Measurements from ENCODE around the gene FRMD4B. TPM values are rescaled to one million over a fixed set of nuclear protein-coding genes. Genes with fewer than 3 reads are reported as not detected.
"Not testable (repeated sequence)": the region's sequence is repeated elsewhere in the genome, so short reads cannot be mapped to it uniquely, and the experiment has no call there.

Gene FRMD4B
- polyA plus RNA-seq, 6 donors from 2014 or later, result 0.08 to 0.72 (median 0.37) TPM; not detected in 2

DNA sequence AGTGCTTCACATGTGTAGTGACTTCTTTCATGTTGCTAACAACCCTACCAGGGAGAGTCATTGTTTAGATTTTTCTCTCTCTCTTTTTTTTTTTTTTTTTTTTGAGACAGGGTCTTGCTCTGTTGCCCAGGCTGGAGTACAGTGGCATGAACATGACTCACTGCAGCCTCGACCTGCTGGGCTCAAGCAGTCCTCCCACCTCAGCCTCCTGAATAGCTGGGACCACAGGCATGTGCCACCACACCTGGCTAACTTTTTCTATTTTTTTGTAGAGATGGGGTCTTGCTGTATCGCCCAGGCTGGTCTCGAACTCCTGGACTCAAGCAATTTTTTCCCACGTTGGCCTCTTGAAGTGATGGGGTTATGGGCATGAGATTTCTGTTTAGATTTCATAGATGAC lies 63.4 kb downstream of the FRMD4B start:
- H3K4me1 Mint-ChIP-seq, result peaks cover 24 to 43% (median 36%) of the 10 kb centered on the region in 3 donors
- not testable (repeated sequence) for ATAC-seq (ENCODE audit: low read depth in 2 of 2); H3K36me3 Mint-ChIP-seq; H3K9me3 Mint-ChIP-seq; DNase-seq; H3K27me3 Mint-ChIP-seq; H3K4me3 Mint-ChIP-seq
- H3K27ac Mint-ChIP-seq, result peak overlapping the region in 2 of 6 donors; percentile 41 to 44

- Mint-ChIP-seq H3K4me3 (no peak overlapping the region), H3K9me3 (no peaks in the 10 kb centered on the region), H3K27ac (peak overlapping the region in 1 of 6 donors; percentile 49), H3K4me1 (peaks cover 23 to 39% (median 32%) of the 10 kb centered on the region in 3 donors), H3K27me3 (no peaks in the 10 kb centered on the region), H3K36me3 (no peaks in the 10 kb centered on the region)
- no peak for DNase-seq
- ATAC-seq (ENCODE audit: low read depth in 2 of 2), result no peak
Observed at GRCh38 chr3:69322158-69322509, 63.8 kb downstream of the FRMD4B start.

DNA sequence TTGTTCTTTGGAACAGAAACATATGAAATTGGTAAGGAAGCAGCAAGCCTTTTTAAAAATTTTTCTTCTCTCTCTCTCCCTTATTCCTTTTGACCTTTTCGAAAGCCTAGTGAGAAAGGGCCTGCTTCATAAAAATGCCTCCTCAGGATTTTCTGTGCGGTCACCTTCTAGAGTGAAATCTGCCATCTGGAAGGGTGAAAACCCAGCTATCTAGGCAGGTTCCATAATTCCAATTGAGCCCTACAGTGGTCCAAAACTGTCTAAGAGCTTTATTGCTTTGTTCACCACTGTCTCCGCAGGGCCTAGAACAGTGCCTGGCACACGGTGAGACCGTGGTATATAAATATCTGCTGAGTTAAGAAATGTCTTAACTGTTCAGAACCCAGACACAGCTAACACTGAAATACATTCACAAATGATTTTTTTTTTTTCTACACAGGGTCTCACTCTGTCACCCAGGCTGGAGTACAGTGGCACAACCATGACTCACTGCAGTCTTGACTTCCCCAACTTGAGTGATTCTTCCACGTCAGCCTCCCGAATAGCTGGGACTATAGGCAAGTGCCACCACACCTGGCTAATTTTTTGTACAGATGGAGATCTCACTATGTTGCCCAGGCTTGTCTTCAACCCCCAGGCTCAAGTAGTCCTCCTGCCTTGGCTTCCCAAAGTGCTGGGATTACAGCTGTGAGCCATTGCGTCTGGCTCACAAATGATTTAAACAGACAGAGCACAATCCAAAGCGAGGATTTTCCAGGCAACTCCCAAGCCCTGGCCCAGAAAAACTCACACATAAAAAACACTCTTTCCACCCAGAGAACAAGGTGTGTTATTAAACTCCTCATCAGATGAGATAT lies 64.4 kb downstream of the FRMD4B start:
- no peak overlapping the region for H3K4me3 Mint-ChIP-seq
- DNase-seq, result no peak
- ATAC-seq (ENCODE audit: low read depth in 2 of 2), result no peak
- H3K27ac Mint-ChIP-seq, result peak overlapping the region in 3 of 6 donors; percentile 33 to 76 (median 49)
- H3K4me1 Mint-ChIP-seq, result peaks cover 17 to 33% (median 26%) of the 10 kb centered on the region in 3 donors
- H3K9me3 Mint-ChIP-seq, result no peaks in the 10 kb centered on the region
- no peaks in the 10 kb centered on the region for H3K27me3 Mint-ChIP-seq
- H3K36me3 Mint-ChIP-seq, result no peaks in the 10 kb centered on the region

DNA sequence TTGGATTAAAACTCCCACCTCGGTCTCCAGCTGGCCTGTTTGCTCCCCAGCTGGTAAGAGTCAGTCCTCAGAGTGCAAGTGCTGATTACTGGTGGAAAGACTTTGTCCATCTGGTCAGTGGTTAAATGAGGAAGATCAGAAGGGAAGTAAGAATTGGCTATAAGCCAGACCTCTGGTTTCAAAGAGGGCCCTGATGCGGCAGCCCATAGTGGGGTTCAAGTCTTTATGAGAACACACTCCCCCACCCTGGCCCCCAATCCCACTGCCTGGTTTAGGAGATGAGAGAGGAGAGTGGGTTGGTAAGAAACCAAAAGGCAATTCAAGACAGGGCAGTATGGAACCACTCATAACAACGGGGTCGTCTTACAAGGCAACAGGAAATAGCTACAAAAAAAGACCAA lies 65.0 kb downstream of the FRMD4B start:
- H3K4me3 Mint-ChIP-seq, result no peak overlapping the region
- no peaks in the 10 kb centered on the region for H3K9me3 Mint-ChIP-seq
- H3K4me1 Mint-ChIP-seq, result peaks cover 13 to 27% (median 20%) of the 10 kb centered on the region in 3 donors
- H3K36me3 Mint-ChIP-seq, result no peaks in the 10 kb centered on the region
- no peak for DNase-seq
- H3K27me3 Mint-ChIP-seq, result no peaks in the 10 kb centered on the region
- H3K27ac Mint-ChIP-seq, result peak overlapping the region in 2 of 6 donors; percentile 70 to 76
- ATAC-seq (ENCODE audit: low read depth in 2 of 2), result no peak

GRCh38 chr3:69319652-69320051 lies 66.2 kb downstream of the FRMD4B start:
- Mint-ChIP-seq H3K9me3 (no peaks in the 10 kb centered on the region), H3K27me3 (no peaks in the 10 kb centered on the region), H3K36me3 (no peaks in the 10 kb centered on the region), H3K4me1 (peaks cover 4 to 14% (median 9%) of the 10 kb centered on the region in 3 donors), H3K4me3 (no peak overlapping the region), H3K27ac (peak overlapping the region in 2 of 6 donors; percentile 56 to 58)
- DNase-seq (no peak), ATAC-seq (ENCODE audit: low read depth in 2 of 2) (no peak)

GRCh38 chr3:69318410-69318809 lies 67.5 kb downstream of the FRMD4B start:
- Mint-ChIP-seq H3K9me3 (no peaks in the 10 kb centered on the region), H3K27ac (no peak overlapping the region), H3K27me3 (no peaks in the 10 kb centered on the region), H3K4me3 (no peak overlapping the region), H3K36me3 (no peaks in the 10 kb centered on the region), H3K4me1 (peaks cover 0 to 10% (median 4%) of the 10 kb centered on the region in 3 donors)
- DNase-seq, result no peak
- no peak for ATAC-seq (ENCODE audit: low read depth in 2 of 2)

- no peaks in the 10 kb centered on the region for H3K4me1 Mint-ChIP-seq
- no peak for DNase-seq
- no peak for ATAC-seq (ENCODE audit: low read depth in 2 of 2)
- H3K27ac Mint-ChIP-seq, result no peak overlapping the region
- H3K9me3 Mint-ChIP-seq, result peaks cover 0 to under 1% (median 0%) of the 10 kb centered on the region in 7 donors
- no peak overlapping the region for H3K4me3 Mint-ChIP-seq
- H3K36me3 Mint-ChIP-seq, result no peaks in the 10 kb centered on the region
- H3K27me3 Mint-ChIP-seq, result no peaks in the 10 kb centered on the region
Observed at GRCh38 chr3:69313251-69313650, 72.6 kb downstream of the FRMD4B start.

DNA sequence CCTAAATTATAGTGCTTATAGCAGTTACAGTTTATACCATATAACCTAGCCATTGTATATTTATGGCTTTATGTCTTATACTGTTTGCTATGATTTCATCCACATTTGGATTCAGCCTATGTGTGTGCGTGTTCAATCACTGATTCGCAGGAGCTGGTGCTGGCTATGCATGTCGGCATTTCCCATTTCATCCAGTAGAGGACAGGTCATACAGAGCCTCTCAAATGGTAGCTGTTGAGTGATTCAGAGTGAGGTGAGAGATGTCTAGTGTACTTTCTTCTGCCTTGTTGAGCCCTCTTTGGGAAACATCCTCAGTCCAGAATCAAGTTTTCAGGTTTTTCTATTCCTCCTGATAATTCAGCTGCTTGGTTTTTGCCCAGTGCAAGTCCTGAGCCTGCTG lies 76.1 kb downstream of the FRMD4B start:
- ATAC-seq (ENCODE audit: low read depth in 2 of 2) (no peak), DNase-seq (no peak)
- H3K4me1 Mint-ChIP-seq, result peaks cover 0 to 3% (median 0%) of the 10 kb centered on the region in 3 donors
- H3K4me3 Mint-ChIP-seq, result no peak overlapping the region
- no peaks in the 10 kb centered on the region for H3K36me3 Mint-ChIP-seq
- H3K27me3 Mint-ChIP-seq, result no peaks in the 10 kb centered on the region
- H3K27ac Mint-ChIP-seq, result no peak overlapping the region
- H3K9me3 Mint-ChIP-seq, result peaks cover 0 to 3% (median 0%) of the 10 kb centered on the region in 7 donors

DNA sequence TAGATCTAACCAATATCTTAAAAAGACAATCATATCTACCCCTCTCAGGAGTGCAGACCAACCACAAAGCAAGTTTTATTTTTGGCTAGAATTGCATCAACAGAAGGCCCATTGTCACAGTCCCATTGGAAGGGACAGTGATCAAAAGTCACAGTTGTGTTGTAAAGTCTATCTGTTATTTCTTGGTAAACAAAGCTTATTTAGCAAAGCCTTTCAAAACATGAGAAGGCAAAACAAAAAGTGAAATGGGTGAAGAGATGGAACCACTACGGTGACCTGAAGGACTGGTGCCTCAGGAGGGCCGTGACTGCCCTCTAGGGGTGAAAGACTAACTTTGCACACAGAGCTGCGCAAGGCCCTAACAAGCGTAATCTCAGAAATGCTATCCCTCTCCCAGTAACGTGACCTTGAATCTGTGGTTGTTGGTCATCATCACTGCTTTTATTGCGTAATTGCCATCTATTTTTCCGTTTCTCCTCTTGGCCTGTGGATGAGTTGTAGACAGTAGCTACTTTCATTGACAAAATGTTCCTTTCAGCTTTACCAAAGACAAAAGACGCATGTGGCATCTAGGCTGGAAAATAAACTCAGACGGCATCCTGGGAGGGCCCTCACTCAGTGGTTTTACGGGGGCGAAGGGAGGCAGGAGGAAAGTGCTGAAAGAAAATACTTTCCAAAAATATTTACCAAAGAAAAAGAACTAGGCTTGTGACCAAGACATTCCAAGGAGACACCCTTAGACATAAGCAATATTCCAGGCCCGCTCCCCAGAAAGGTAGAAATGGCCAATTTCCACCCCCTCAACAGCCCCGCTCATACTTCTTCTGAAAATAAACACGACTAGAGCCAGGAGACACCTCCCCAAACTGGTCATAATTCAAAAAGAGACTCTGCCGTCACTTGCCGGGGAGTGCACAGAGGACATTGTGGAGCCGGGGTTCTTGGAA lies 79.4 kb downstream of the FRMD4B start:
- H3K4me1 Mint-ChIP-seq, result peaks cover 0 to 3% (median 0%) of the 10 kb centered on the region in 3 donors
- ATAC-seq (ENCODE audit: low read depth in 2 of 2) (peak; percentile 78 to 92), DNase-seq (peak; percentile 34)
- no peak overlapping the region for H3K4me3 Mint-ChIP-seq
- no peaks in the 10 kb centered on the region for H3K27me3 Mint-ChIP-seq
- peaks cover 0 to 3% (median 0%) of the 10 kb centered on the region in 7 donors for H3K9me3 Mint-ChIP-seq
- H3K27ac Mint-ChIP-seq, result peak overlapping the region in 1 of 6 donors; percentile 4
- H3K36me3 Mint-ChIP-seq, result no peaks in the 10 kb centered on the region

DNA sequence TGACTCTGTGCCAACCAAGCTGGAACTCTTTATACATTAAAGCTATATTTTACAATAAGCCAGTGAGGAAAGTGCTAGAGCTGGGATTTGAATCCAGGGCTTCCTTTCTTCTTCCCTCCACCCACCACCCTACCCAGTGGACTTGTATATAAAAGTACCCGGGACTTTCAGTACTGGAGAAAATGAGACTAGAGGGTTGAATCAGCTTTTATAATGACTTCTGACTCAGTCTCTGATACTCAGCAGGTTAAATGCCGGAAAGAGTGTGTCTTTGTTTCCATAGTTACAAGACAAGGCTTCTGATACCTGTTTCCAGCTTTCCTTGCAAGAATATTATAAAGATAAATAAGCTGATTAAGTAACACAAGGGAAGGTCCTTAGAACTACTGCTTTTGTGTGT lies 80.9 kb downstream of the FRMD4B start:
- DNase-seq, result no peak
- peaks cover 0 to 3% (median 0%) of the 10 kb centered on the region in 3 donors for H3K4me1 Mint-ChIP-seq
- no peak for ATAC-seq (ENCODE audit: low read depth in 2 of 2)
- H3K36me3 Mint-ChIP-seq, result no peaks in the 10 kb centered on the region
- H3K27me3 Mint-ChIP-seq, result no peaks in the 10 kb centered on the region
- H3K9me3 Mint-ChIP-seq, result peaks cover 0 to 3% (median 0%) of the 10 kb centered on the region in 7 donors
- no peak overlapping the region for H3K27ac Mint-ChIP-seq
- H3K4me3 Mint-ChIP-seq, result no peak overlapping the region

GRCh38 chr3:69304396-69304795 lies 81.5 kb downstream of the FRMD4B start:
- DNase-seq (no peak), ATAC-seq (ENCODE audit: low read depth in 2 of 2) (no peak)
- peaks cover 0 to 3% (median 0%) of the 10 kb centered on the region in 7 donors for H3K9me3 Mint-ChIP-seq
- no peaks in the 10 kb centered on the region for H3K36me3 Mint-ChIP-seq
- H3K4me3 Mint-ChIP-seq, result no peak overlapping the region
- no peak overlapping the region for H3K27ac Mint-ChIP-seq
- peaks cover 0 to 3% (median 0%) of the 10 kb centered on the region in 3 donors for H3K4me1 Mint-ChIP-seq
- H3K27me3 Mint-ChIP-seq, result no peaks in the 10 kb centered on the region

- no peak overlapping the region for H3K4me3 Mint-ChIP-seq
- no peaks in the 10 kb centered on the region for H3K4me1 Mint-ChIP-seq
- DNase-seq, result no peak
- ATAC-seq (ENCODE audit: low read depth in 2 of 2), result no peak
- H3K27ac Mint-ChIP-seq, result no peak overlapping the region
- H3K27me3 Mint-ChIP-seq, result no peaks in the 10 kb centered on the region
- no peaks in the 10 kb centered on the region for H3K36me3 Mint-ChIP-seq
- H3K9me3 Mint-ChIP-seq, result no peaks in the 10 kb centered on the region
Observed at GRCh38 chr3:69300296-69300695, 85.6 kb downstream of the FRMD4B start.

DNA sequence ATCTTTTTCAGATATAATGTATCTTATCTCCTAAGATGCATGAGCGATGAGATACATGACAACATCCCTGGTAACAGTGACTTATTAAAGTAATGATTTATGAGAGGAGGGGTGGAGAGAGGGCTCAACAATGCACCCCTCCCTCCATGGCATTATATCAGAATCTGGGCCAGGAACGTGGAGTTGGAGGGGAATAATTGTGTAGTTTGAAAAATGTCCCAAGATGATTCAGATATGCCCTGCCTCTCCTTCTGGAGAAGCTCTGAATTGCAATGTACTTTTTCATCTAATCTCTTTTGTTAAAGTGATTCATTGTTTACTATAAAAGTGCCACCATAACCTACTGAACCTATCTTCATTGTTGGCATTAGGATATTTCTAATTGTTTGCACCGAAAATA lies 86.5 kb downstream of the FRMD4B start:
- no peaks in the 10 kb centered on the region for H3K27me3 Mint-ChIP-seq
- no peaks in the 10 kb centered on the region for H3K4me1 Mint-ChIP-seq
- H3K4me3 Mint-ChIP-seq, result no peak overlapping the region
- no peak overlapping the region for H3K27ac Mint-ChIP-seq
- DNase-seq (no peak), ATAC-seq (ENCODE audit: low read depth in 2 of 2) (no peak)
- no peaks in the 10 kb centered on the region for H3K9me3 Mint-ChIP-seq
- no peaks in the 10 kb centered on the region for H3K36me3 Mint-ChIP-seq
